Mucosa of rectum (tissue), 2 donors: ENCODE data around the gene RASGRP3.

Experiments
- H3K27ac ChIP-seq, 2 donors: one replicate each; pipeline ENCODE4 v1.7.0; 2013; ENCODE audit warnings: inconsistent platforms in 2 of 2, low read depth in 2 of 2, low read length in 2 of 2
- H3K27me3 ChIP-seq, 2 donors: one replicate each; pipeline ENCODE4 v1.7.0; 2013; ENCODE audit warnings: low read length in 2 of 2; ENCODE audit not compliant: control insufficient read depth in 2 of 2, insufficient read depth in 2 of 2
- H3K36me3 ChIP-seq, 2 donors: one replicate each; pipeline ENCODE4 v1.7.0; 2013; ENCODE audit warnings: low read length in 2 of 2; ENCODE audit not compliant: control insufficient read depth in 2 of 2, insufficient read depth in 2 of 2
- H3K4me1 ChIP-seq, 2 donors: one replicate each; pipeline ENCODE4 v1.7.0; 2013; ENCODE audit warnings: low read length in 2 of 2, mild to moderate bottlenecking in 1 of 2; ENCODE audit not compliant: control insufficient read depth in 2 of 2, insufficient read depth in 2 of 2
- H3K4me3 ChIP-seq, 2 donors: one replicate each; pipeline ENCODE4 v1.7.0; 2013; ENCODE audit warnings: low read length in 2 of 2
- H3K9ac ChIP-seq, 2 donors: one replicate each; pipeline ENCODE4 v1.7.0; 2013; ENCODE audit warnings: low read length in 2 of 2, low read depth in 1 of 2, mild to moderate bottlenecking in 1 of 2
- H3K9me3 ChIP-seq, 2 donors: one replicate each; pipeline ENCODE4 v1.7.0; 2013; ENCODE audit warnings: low read length in 2 of 2; ENCODE audit not compliant: control insufficient read depth in 2 of 2
- donor health status: healthy.
- donor health status: Normal muscosa, but diverticular disease.

The RASGRP3 gene

GRCh38 chr2:33477473-33478468 is 1.3 kb downstream of the RASGRP3 start:
- peak overlapping the region; percentile 51 to 96 for H3K4me3 ChIP-seq

GRCh38 chr2:33478968-33479731 is 2.7 kb downstream of the RASGRP3 start:
- H3K9me3 ChIP-seq, result no peaks in the 10 kb centered on the region
- no peaks in the 10 kb centered on the region for H3K27me3 ChIP-seq
- H3K4me3 ChIP-seq, result peak overlapping the region in 1 of 2 donors; percentile 27
- no peaks in the 10 kb centered on the region for H3K36me3 ChIP-seq
- H3K27ac ChIP-seq, result peak overlapping the region; percentile 69 to 75
- H3K9ac ChIP-seq, result peak overlapping the region in 1 of 2 donors; percentile 17
- H3K4me1 ChIP-seq, result peaks cover 9% of the 10 kb centered on the region in 2 donors

More at GRCh38 chr2:33477473-33478468, 1.3 kb downstream of the RASGRP3 start:
- Histone ChIP-seq H3K27me3 (no peaks in the 10 kb centered on the region), H3K9me3 (no peaks in the 10 kb centered on the region), H3K27ac (peak overlapping the region; percentile 69 to 89), H3K36me3 (no peaks in the 10 kb centered on the region), H3K4me1 (peaks cover 9% of the 10 kb centered on the region in 2 donors), H3K9ac (peak overlapping the region; percentile 30 to 57)

GRCh38 chr2:33482518-33482917 is 6.1 kb downstream of the RASGRP3 start:
- H3K27me3 ChIP-seq, result no peaks in the 10 kb centered on the region
- H3K9ac ChIP-seq, result no peak overlapping the region
- no peaks in the 10 kb centered on the region for H3K36me3 ChIP-seq
- no peak overlapping the region for H3K27ac ChIP-seq
- peaks cover 0 to under 1% of the 10 kb centered on the region in 2 donors for H3K4me1 ChIP-seq
- no peak overlapping the region for H3K4me3 ChIP-seq
- no peaks in the 10 kb centered on the region for H3K9me3 ChIP-seq

- H3K4me3 ChIP-seq, result no peak overlapping the region
- H3K9me3 ChIP-seq, result no peaks in the 10 kb centered on the region
- H3K4me1 ChIP-seq, result no peaks in the 10 kb centered on the region
- H3K36me3 ChIP-seq, result no peaks in the 10 kb centered on the region
- no peaks in the 10 kb centered on the region for H3K27me3 ChIP-seq
- no peak overlapping the region for H3K9ac ChIP-seq
- peak overlapping the region; percentile 16 to 22 for H3K27ac ChIP-seq
Observed at GRCh38 chr2:33484042-33484621, 7.7 kb downstream of the RASGRP3 start.

GRCh38 chr2:33485051-33485450 is 8.6 kb downstream of the RASGRP3 start:
- Histone ChIP-seq H3K27me3 (no peaks in the 10 kb centered on the region), H3K36me3 (no peaks in the 10 kb centered on the region), H3K9ac (no peak overlapping the region), H3K27ac (no peak overlapping the region), H3K4me3 (no peak overlapping the region), H3K4me1 (peaks cover 0 to 3% of the 10 kb centered on the region in 2 donors), H3K9me3 (no peaks in the 10 kb centered on the region)

GRCh38 chr2:33486544-33486943 is 10.1 kb downstream of the RASGRP3 start:
- H3K4me1 ChIP-seq, result peaks cover 0 to 3% of the 10 kb centered on the region in 2 donors
- no peak overlapping the region for H3K4me3 ChIP-seq
- H3K36me3 ChIP-seq, result no peaks in the 10 kb centered on the region
- no peak overlapping the region for H3K27ac ChIP-seq
- no peak overlapping the region for H3K9ac ChIP-seq
- no peaks in the 10 kb centered on the region for H3K27me3 ChIP-seq
- no peaks in the 10 kb centered on the region for H3K9me3 ChIP-seq

GRCh38 chr2:33488178-33488690 is 11.8 kb downstream of the RASGRP3 start:
- Histone ChIP-seq H3K36me3 (no peaks in the 10 kb centered on the region), H3K9ac (no peak overlapping the region), H3K4me3 (no peak overlapping the region), H3K4me1 (peaks cover 0 to 6% of the 10 kb centered on the region in 2 donors), H3K27me3 (no peaks in the 10 kb centered on the region), H3K9me3 (no peaks in the 10 kb centered on the region), H3K27ac (no peak overlapping the region)

GRCh38 chr2:33488715-33489540 is 12.5 kb downstream of the RASGRP3 start:
- H3K4me1 ChIP-seq, result peaks cover 0 to 6% of the 10 kb centered on the region in 2 donors
- no peaks in the 10 kb centered on the region for H3K36me3 ChIP-seq
- H3K27me3 ChIP-seq, result no peaks in the 10 kb centered on the region
- H3K9ac ChIP-seq, result no peak overlapping the region
- peak overlapping the region; percentile 13 to 39 for H3K27ac ChIP-seq
- no peak overlapping the region for H3K4me3 ChIP-seq
- H3K9me3 ChIP-seq, result no peaks in the 10 kb centered on the region

GRCh38 chr2:33489835-33490431 is 13.5 kb downstream of the RASGRP3 start:
- Histone ChIP-seq H3K4me3 (no peak overlapping the region), H3K4me1 (peaks cover 0 to 6% of the 10 kb centered on the region in 2 donors), H3K27ac (peak overlapping the region in 1 of 2 donors; percentile 13)

More at GRCh38 chr2:33489835-33490431, 13.5 kb downstream of the RASGRP3 start:
- H3K36me3 ChIP-seq, result no peaks in the 10 kb centered on the region
- H3K9ac ChIP-seq, result no peak overlapping the region
- no peaks in the 10 kb centered on the region for H3K27me3 ChIP-seq
- no peaks in the 10 kb centered on the region for H3K9me3 ChIP-seq
